ENCODE data around the gene PLXNA2.

- TF ChIP-seq RAD21 (IDR thresholded peaks at IDR 0.05; ENCODE audit: low read depth) (no peak), EZH2phosphoT487 (IDR thresholded peaks at IDR 0.05; ENCODE audit: borderline replicate concordance) (no peak)
- TF ChIP-seq, protein P1, sequence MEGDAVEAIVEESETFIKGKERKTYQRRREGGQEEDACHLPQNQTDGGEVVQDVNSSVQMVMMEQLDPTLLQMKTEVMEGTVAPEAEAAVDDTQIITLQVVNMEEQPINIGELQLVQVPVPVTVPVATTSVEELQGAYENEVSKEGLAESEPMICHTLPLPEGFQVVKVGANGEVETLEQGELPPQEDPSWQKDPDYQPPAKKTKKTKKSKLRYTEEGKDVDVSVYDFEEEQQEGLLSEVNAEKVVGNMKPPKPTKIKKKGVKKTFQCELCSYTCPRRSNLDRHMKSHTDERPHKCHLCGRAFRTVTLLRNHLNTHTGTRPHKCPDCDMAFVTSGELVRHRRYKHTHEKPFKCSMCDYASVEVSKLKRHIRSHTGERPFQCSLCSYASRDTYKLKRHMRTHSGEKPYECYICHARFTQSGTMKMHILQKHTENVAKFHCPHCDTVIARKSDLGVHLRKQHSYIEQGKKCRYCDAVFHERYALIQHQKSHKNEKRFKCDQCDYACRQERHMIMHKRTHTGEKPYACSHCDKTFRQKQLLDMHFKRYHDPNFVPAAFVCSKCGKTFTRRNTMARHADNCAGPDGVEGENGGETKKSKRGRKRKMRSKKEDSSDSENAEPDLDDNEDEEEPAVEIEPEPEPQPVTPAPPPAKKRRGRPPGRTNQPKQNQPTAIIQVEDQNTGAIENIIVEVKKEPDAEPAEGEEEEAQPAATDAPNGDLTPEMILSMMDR (IDR thresholded peaks at IDR 0.05 in 2 of 3, conservative IDR thresholded peaks at IDR 0.05 in 1 of 3; ENCODE audit: borderline replicate concordance in 1 of 3, insufficient read depth in 1 of 3, low read depth in 2 of 3, low read length in 2 of 3): no peak
- TF ChIP-seq, protein P2, sequence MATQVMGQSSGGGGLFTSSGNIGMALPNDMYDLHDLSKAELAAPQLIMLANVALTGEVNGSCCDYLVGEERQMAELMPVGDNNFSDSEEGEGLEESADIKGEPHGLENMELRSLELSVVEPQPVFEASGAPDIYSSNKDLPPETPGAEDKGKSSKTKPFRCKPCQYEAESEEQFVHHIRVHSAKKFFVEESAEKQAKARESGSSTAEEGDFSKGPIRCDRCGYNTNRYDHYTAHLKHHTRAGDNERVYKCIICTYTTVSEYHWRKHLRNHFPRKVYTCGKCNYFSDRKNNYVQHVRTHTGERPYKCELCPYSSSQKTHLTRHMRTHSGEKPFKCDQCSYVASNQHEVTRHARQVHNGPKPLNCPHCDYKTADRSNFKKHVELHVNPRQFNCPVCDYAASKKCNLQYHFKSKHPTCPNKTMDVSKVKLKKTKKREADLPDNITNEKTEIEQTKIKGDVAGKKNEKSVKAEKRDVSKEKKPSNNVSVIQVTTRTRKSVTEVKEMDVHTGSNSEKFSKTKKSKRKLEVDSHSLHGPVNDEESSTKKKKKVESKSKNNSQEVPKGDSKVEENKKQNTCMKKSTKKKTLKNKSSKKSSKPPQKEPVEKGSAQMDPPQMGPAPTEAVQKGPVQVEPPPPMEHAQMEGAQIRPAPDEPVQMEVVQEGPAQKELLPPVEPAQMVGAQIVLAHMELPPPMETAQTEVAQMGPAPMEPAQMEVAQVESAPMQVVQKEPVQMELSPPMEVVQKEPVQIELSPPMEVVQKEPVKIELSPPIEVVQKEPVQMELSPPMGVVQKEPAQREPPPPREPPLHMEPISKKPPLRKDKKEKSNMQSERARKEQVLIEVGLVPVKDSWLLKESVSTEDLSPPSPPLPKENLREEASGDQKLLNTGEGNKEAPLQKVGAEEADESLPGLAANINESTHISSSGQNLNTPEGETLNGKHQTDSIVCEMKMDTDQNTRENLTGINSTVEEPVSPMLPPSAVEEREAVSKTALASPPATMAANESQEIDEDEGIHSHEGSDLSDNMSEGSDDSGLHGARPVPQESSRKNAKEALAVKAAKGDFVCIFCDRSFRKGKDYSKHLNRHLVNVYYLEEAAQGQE (IDR thresholded peaks at IDR 0.05; ENCODE audit: low read depth): no peak
Measured at GRCh38 chr1:208118841-208119606, 125.2 kb downstream of the PLXNA2 start.

Data from HCT116 (cell line).